ENCODE results near the gene OSBPL2. TPM values are rescaled to one million over a fixed set of nuclear protein-coding genes. Genes with fewer than 3 reads are reported as not detected.

The OSBPL2 gene
- total RNA-seq, 1 experiment from 2014 or later = 41.4 TPM

DNA sequence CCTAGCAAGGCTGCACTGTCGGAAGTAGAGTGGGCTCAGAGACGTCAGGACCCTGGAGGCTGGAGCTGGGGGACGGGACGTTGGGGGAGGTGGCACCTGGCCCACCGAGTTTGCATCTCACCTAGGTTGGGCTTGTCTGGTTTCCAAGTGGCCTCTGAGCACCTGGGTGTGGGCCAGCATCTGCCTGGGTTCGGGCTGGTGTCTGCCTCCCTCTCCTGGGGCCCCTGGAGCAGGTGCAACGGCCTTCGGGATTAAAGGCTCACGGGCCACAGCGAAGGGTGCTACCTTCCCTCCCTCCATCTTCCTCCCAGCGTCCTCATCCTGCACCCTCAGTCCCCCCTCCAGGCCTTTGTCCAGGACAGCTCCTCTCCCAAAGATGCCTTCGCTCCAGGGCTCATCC, 24.3 kb upstream of the OSBPL2 start:
- no TSS peak for BruUV-seq (replicated peaks)
- DNase-seq (ENCODE audit: low read depth, low spot score) = no peak
- in situ Hi-C loops (cut with HindIII; ENCODE audit: low pct_unique_long_range_greater_than_20kb, low sequenced_read_pairs) (no loop called here), intact Hi-C loops (cut with micrococcal nuclease; ENCODE audit: unreplicated experiment) (no loop called here)
- H3K4me3 ChIP-seq (ENCODE audit: low read depth in 2 of 2, low read length in 2 of 2) = no peak overlapping the region
- no peaks in the 10 kb centered on the region for H3K36me3 ChIP-seq (ENCODE audit: control insufficient read depth, insufficient read depth, low read length)
- TF ChIP-seq POLR2AphosphoS5 (IDR thresholded peaks at IDR 0.05; ENCODE audit: low read depth, low read length) (no peak), SIN3A (IDR thresholded peaks at IDR 0.05; ENCODE audit: borderline replicate concordance, insufficient read depth, low read depth, low read length) (no peak), TCF7L2 (IDR thresholded peaks at IDR 0.05; ENCODE audit: low read depth, low read length) (no peak)
- TF ChIP-seq, protein P1, sequence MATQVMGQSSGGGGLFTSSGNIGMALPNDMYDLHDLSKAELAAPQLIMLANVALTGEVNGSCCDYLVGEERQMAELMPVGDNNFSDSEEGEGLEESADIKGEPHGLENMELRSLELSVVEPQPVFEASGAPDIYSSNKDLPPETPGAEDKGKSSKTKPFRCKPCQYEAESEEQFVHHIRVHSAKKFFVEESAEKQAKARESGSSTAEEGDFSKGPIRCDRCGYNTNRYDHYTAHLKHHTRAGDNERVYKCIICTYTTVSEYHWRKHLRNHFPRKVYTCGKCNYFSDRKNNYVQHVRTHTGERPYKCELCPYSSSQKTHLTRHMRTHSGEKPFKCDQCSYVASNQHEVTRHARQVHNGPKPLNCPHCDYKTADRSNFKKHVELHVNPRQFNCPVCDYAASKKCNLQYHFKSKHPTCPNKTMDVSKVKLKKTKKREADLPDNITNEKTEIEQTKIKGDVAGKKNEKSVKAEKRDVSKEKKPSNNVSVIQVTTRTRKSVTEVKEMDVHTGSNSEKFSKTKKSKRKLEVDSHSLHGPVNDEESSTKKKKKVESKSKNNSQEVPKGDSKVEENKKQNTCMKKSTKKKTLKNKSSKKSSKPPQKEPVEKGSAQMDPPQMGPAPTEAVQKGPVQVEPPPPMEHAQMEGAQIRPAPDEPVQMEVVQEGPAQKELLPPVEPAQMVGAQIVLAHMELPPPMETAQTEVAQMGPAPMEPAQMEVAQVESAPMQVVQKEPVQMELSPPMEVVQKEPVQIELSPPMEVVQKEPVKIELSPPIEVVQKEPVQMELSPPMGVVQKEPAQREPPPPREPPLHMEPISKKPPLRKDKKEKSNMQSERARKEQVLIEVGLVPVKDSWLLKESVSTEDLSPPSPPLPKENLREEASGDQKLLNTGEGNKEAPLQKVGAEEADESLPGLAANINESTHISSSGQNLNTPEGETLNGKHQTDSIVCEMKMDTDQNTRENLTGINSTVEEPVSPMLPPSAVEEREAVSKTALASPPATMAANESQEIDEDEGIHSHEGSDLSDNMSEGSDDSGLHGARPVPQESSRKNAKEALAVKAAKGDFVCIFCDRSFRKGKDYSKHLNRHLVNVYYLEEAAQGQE (IDR thresholded peaks at IDR 0.05; ENCODE audit: insufficient read depth in 1 of 2, low read depth in 2 of 2, low read length in 1 of 2) = no peak
- TF ChIP-seq, protein P2, sequence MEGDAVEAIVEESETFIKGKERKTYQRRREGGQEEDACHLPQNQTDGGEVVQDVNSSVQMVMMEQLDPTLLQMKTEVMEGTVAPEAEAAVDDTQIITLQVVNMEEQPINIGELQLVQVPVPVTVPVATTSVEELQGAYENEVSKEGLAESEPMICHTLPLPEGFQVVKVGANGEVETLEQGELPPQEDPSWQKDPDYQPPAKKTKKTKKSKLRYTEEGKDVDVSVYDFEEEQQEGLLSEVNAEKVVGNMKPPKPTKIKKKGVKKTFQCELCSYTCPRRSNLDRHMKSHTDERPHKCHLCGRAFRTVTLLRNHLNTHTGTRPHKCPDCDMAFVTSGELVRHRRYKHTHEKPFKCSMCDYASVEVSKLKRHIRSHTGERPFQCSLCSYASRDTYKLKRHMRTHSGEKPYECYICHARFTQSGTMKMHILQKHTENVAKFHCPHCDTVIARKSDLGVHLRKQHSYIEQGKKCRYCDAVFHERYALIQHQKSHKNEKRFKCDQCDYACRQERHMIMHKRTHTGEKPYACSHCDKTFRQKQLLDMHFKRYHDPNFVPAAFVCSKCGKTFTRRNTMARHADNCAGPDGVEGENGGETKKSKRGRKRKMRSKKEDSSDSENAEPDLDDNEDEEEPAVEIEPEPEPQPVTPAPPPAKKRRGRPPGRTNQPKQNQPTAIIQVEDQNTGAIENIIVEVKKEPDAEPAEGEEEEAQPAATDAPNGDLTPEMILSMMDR (IDR thresholded peaks at IDR 0.05) = no peak
- H3K27ac ChIP-seq (ENCODE audit: low read length) = no peak overlapping the region
- H3K27me3 ChIP-seq (ENCODE audit: control insufficient read depth, insufficient read depth, low read length) = no peaks in the 10 kb centered on the region
- ATAC-seq = no peak; the same call in 1 of the 2 replicates
- POLR2A ChIA-PET = no interaction called here
- peaks cover 11% of the 10 kb centered on the region for H3K4me1 ChIP-seq (ENCODE audit: control insufficient read depth, insufficient read depth, low read length)
- CTCF ChIA-PET = no interaction called here
- H3K9me3 ChIP-seq (ENCODE audit: control insufficient read depth, insufficient read depth, low read depth, low read length) = no peaks in the 10 kb centered on the region

DNA sequence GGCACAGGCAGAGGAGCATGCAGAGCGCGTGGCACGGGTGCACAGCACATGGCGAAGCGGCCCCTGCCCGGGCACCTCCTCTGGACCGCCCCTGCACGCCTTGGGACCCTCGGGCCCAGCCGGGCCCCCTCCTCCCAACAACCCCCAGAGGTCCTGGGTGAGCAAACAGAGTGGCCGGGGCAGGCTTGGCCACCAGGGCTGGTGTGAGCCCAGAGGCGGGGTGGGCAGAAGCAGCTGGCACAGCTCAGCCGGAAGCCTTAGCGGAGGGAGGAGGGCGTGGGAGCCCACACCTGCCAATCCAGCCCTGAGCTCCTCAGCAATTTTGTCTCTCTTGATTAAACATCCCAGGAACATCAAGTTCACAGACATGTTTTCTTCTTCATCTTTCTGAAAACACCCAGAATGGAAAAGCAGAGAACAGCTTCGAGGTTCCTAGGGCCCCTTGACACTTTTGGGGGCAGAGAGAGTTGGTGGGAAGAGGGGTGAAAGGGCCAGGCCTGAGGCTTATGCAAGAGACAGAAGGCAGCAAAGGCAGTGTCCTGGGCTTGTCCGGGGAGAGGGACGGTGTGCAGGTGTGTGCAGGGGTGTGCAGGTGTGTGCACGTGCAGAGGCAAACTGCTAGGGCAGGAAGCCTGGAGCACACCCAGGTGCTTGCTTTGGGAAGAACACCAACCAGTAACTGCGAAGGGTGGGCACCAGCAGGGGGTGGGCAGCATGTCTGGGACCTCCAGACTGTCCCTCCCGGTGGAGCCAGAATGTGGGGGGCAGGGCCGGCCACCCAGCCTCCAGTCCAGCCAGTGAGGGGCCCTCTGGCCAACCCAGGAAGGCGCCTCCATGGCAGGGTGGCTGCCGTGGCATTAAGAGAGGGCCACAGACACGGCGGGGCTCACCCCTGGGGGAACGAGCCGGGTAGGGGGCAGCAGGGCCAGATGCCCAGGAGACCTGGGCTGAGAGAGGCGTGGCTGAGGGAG, 23.0 kb upstream of the OSBPL2 start:
- DNase-seq (ENCODE audit: low read depth, low spot score) (no peak), ATAC-seq (no peak)
- Histone ChIP-seq H3K4me3 (ENCODE audit: low read depth in 2 of 2, low read length in 2 of 2) (no peak overlapping the region), H3K4me1 (ENCODE audit: control insufficient read depth, insufficient read depth, low read length) (peaks cover 11% of the 10 kb centered on the region), H3K27ac (ENCODE audit: low read length) (no peak overlapping the region), H3K27me3 (ENCODE audit: control insufficient read depth, insufficient read depth, low read length) (no peaks in the 10 kb centered on the region), H3K36me3 (ENCODE audit: control insufficient read depth, insufficient read depth, low read length) (no peaks in the 10 kb centered on the region), H3K9me3 (ENCODE audit: control insufficient read depth, insufficient read depth, low read depth, low read length) (no peaks in the 10 kb centered on the region)
- TF ChIP-seq TCF7L2 (IDR thresholded peaks at IDR 0.05; ENCODE audit: low read depth, low read length) (no peak), POLR2AphosphoS5 (IDR thresholded peaks at IDR 0.05; ENCODE audit: low read depth, low read length) (no peak), SIN3A (IDR thresholded peaks at IDR 0.05; ENCODE audit: borderline replicate concordance, insufficient read depth, low read depth, low read length) (no peak)
- TF ChIP-seq, protein P1 (IDR thresholded peaks at IDR 0.05; ENCODE audit: insufficient read depth in 1 of 2, low read depth in 2 of 2, low read length in 1 of 2) = no peak
- TF ChIP-seq, protein P2 (IDR thresholded peaks at IDR 0.05) = no peak
- in situ Hi-C loops (cut with HindIII; ENCODE audit: low pct_unique_long_range_greater_than_20kb, low sequenced_read_pairs) (no loop called here), intact Hi-C loops (cut with micrococcal nuclease; ENCODE audit: unreplicated experiment) (no loop called here)
- BruUV-seq (replicated peaks) = no TSS peak
- ChIA-PET CTCF (no interaction called here), POLR2A (no interaction called here)
